EH (cell line): ENCODE results near the gene SYMPK.

Source experiments
- DNase-seq: peaks from one replicate; pipeline ENCODE4 v3.0.0-alpha.2; 2015; ENCODE audit warnings: low read depth

The SYMPK gene

GRCh38 chr19:45766869-45767346, 96.0 kb downstream of the SYMPK start:
- peak; percentile 50 for DNase-seq

GRCh38 chr19:45766296-45766868, 96.6 kb downstream of the SYMPK start:
- no peak for DNase-seq

- DNase-seq, result no peak
These were observed 97.1 kb downstream of the SYMPK start for GRCh38 chr19:45765702-45766295.
